Breast epithelium (tissue), 4 donors: ENCODE results near the gene SFT2D3. TPM values are rescaled to one million over a fixed set of nuclear protein-coding genes. Genes with fewer than 3 reads are reported as not detected.

ENCODE experiments used
- DNase-seq, 2 donors: peaks; one replicate each; pipeline ENCODE4 v3.0.0-alpha.2; 2019; ENCODE audit warnings: low spot score in 2 of 2
- H3K27ac ChIP-seq, 2 donors: fragments of 200-600 bp; sonication (generic) in 1 of 2; one replicate each; pipeline ENCODE4 v1.5.1; 2016 to 2019; ENCODE audit warnings: mild to moderate bottlenecking in 1 of 2
- H3K27me3 ChIP-seq, 2 donors: fragments of 200-600 bp; sonication (generic) in 1 of 2; one replicate each; pipeline versions ENCODE4 v1.5.1 to v1.6.0; 2017 to 2019; ENCODE audit warnings: control low read depth in 1 of 2, mild to moderate bottlenecking in 1 of 2
- H3K36me3 ChIP-seq: fragments of 200-600 bp; one replicate; pipeline ENCODE4 v1.5.1; 2019
- H3K4me1 ChIP-seq, 2 donors: fragments of 200-600 bp; sonication (generic); one replicate each; pipeline ENCODE4 v1.5.1; 2016 to 2019; ENCODE audit warnings: control low read depth in 1 of 2
- H3K4me3 ChIP-seq, 3 donors: fragments of 200-600 bp; sonication (generic); 1 replicate in 2 of 3; 2 replicates in 1 of 3; pipeline ENCODE4 v1.5.1; 2016 to 2019; ENCODE audit warnings: mild to moderate bottlenecking in 3 of 3, moderate library complexity in 2 of 3
- H3K9me3 ChIP-seq, 2 donors: fragments of 200-600 bp; sonication (generic) in 1 of 2; one replicate each; pipeline ENCODE4 v1.5.1; 2016 to 2019; ENCODE audit warnings: control low read depth in 1 of 2
- CTCF ChIP-seq, 3 donors: fragments of 450-650 bp; IDR thresholded peaks; one replicate each; pipeline ENCODE4 v1.5.1; 2016 to 2017; ENCODE audit warnings: antibody characterized with exemption in 3 of 3, mild to moderate bottlenecking in 3 of 3, moderate library complexity in 3 of 3
- POLR2A ChIP-seq: fragments of 450-650 bp; IDR thresholded peaks from one replicate; pipeline ENCODE4 v1.6.1; 2016; ENCODE audit warnings: antibody characterized with exemption, mild to moderate bottlenecking, moderate library complexity
- POLR2AphosphoS5 ChIP-seq, 3 donors: sonication (generic); formaldehyde crosslinking; IDR thresholded peaks; one replicate each; pipeline ENCODE4 v1.6.1; 2017; ENCODE audit warnings: antibody characterized with exemption in 3 of 3
- intact Hi-C: fragments of 100-400 bp; cut with DNase I; formaldehyde crosslinking; loops from one replicate; pipeline ENCODE4 v1.15.1; 2023; ENCODE audit warnings: low total_unique reads
- total RNA-seq, 3 donors: library from RNA; depleted of rRNA; stranded (reverse); fragments of >200 nt; gene quantifications; one replicate each; pipeline ENCODE4 v1.1.0, GENCODE V29; 2016

SFT2D3 gene
- total RNA-seq, 3 donors from 2014 or later, result 9.8 to 12.3 (median 10.9) TPM

GRCh38 chr2:127709336-127709735 lies 8.0 kb downstream of the SFT2D3 start:
- intact Hi-C loops, result no loop called here
- H3K4me3 ChIP-seq, result no peak overlapping the region
- H3K9me3 ChIP-seq, result no peaks in the 10 kb centered on the region
- TF ChIP-seq POLR2A, result no peak
- TF ChIP-seq POLR2AphosphoS5 (IDR thresholded peaks at IDR 0.05), result no peak
- no peak for TF ChIP-seq CTCF (IDR thresholded peaks at IDR 0.05)
- no peaks in the 10 kb centered on the region for H3K4me1 ChIP-seq
- H3K27me3 ChIP-seq, result no peaks in the 10 kb centered on the region
- H3K27ac ChIP-seq, result no peak overlapping the region
- DNase-seq, result no peak
- peaks cover 5% of the 10 kb centered on the region for H3K36me3 ChIP-seq

- no peaks in the 10 kb centered on the region for H3K4me1 ChIP-seq
- peaks cover 5% of the 10 kb centered on the region for H3K36me3 ChIP-seq
- no peak overlapping the region for H3K4me3 ChIP-seq
- no peak overlapping the region for H3K27ac ChIP-seq
- no peaks in the 10 kb centered on the region for H3K27me3 ChIP-seq
- no peaks in the 10 kb centered on the region for H3K9me3 ChIP-seq
- DNase-seq, result no peak
- no peak for TF ChIP-seq POLR2AphosphoS5 (IDR thresholded peaks at IDR 0.05)
- no peak for TF ChIP-seq CTCF (IDR thresholded peaks at IDR 0.05)
- no peak for TF ChIP-seq POLR2A
- intact Hi-C loops, result no loop called here
Observed at GRCh38 chr2:127712999-127713398, 11.7 kb downstream of the SFT2D3 start.

- TF ChIP-seq POLR2A (no peak), POLR2AphosphoS5 (IDR thresholded peaks at IDR 0.05) (no peak), CTCF (IDR thresholded peaks at IDR 0.05) (no peak)
- Histone ChIP-seq H3K27me3 (no peaks in the 10 kb centered on the region), H3K27ac (no peak overlapping the region), H3K4me1 (no peaks in the 10 kb centered on the region), H3K36me3 (no peaks in the 10 kb centered on the region), H3K4me3 (no peak overlapping the region), H3K9me3 (no peaks in the 10 kb centered on the region)
- no peak for DNase-seq
- intact Hi-C loops, result no loop called here
Observed at GRCh38 chr2:127713562-127713961, 12.3 kb downstream of the SFT2D3 start.

- intact Hi-C loops, result no loop called here
- H3K27ac ChIP-seq, result no peak overlapping the region
- H3K9me3 ChIP-seq, result no peaks in the 10 kb centered on the region
- H3K27me3 ChIP-seq, result no peaks in the 10 kb centered on the region
- no peak overlapping the region for H3K4me3 ChIP-seq
- no peaks in the 10 kb centered on the region for H3K36me3 ChIP-seq
- TF ChIP-seq CTCF (IDR thresholded peaks at IDR 0.05), result no peak
- no peak for TF ChIP-seq POLR2A
- no peak for TF ChIP-seq POLR2AphosphoS5 (IDR thresholded peaks at IDR 0.05)
- no peaks in the 10 kb centered on the region for H3K4me1 ChIP-seq
- no peak for DNase-seq
Observed at GRCh38 chr2:127715778-127716449, 14.6 kb downstream of the SFT2D3 start.

GRCh38 chr2:127718271-127718670 lies 17.0 kb downstream of the SFT2D3 start:
- no peak for DNase-seq
- Histone ChIP-seq H3K36me3 (peaks cover 6% of the 10 kb centered on the region), H3K27ac (no peak overlapping the region), H3K4me1 (no peaks in the 10 kb centered on the region), H3K4me3 (no peak overlapping the region), H3K27me3 (no peaks in the 10 kb centered on the region), H3K9me3 (no peaks in the 10 kb centered on the region)
- intact Hi-C loops, result no loop called here
- TF ChIP-seq CTCF (IDR thresholded peaks at IDR 0.05), result no peak
